ENCODE results near the gene TNS3.
A peak's percentile ranks its signal among the peaks of the same experiment; 100 is the strongest.

Gene TNS3

DNA sequence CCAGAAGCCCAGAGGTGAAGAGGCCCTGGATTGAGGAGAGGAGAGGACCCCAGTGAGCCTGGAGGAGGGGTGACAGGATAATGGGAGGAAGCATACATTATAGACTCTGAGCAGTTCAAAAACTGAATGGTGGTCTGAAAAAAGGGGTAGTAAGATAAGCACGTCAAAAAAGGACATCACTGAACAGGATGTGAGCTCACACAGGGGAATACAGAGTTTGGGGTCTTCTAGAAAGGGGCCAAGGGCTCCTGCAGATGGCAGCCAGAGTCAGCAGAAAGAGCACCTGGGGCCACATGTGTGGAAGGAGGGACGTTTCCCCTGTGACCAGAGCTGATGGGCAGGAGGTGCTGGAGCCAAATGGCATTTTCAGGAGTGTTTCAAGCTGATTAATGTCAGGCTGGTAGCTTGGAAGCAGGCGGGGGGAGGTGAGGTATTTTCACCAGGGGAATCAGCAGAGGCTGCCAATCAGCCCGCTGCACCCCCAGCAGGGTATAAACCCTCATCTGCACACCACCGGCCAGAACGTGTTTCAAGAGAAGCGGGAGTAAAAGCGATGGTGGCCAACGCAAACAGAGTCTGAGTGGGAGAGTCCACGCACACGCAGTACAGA, 85.8 kb downstream of the TNS3 start:
- Histone ChIP-seq H2AK5ac (ENCODE audit: low read length, severe bottlenecking) (no peak overlapping the region), H3K4me3 (ENCODE audit: insufficient read depth in 1 of 2, low read depth in 1 of 2, low read length in 2 of 2) (no peak overlapping the region), H4K8ac (ENCODE audit: low read length) (peak overlapping the region; percentile 66), H3K79me1 (replicated peaks; ENCODE audit: low read length, poor library complexity, severe bottlenecking) (peaks cover 38% of the 10 kb centered on the region), H3K9ac (ENCODE audit: low read length) (no peak overlapping the region), H2BK120ac (ENCODE audit: low read depth, low read length) (no peak overlapping the region), H3K4ac (ENCODE audit: low read depth in 1 of 2, low read length in 2 of 2) (peak overlapping the region in 1 of 2 experiments; percentile 19), H3K9me3 (ENCODE audit: control insufficient read depth, low read length) (no peaks in the 10 kb centered on the region), H4K91ac (ENCODE audit: low read length) (peak overlapping the region; percentile 84), H3K36me3 (ENCODE audit: control insufficient read depth in 1 of 2, insufficient read depth in 2 of 2, low read depth in 1 of 2, low read length in 2 of 2) (peaks cover 0 to 33% of the 10 kb centered on the region in 2 experiments), H2BK15ac (ENCODE audit: low read depth, poor library complexity, severe bottlenecking) (no peak overlapping the region), H3K23ac (ENCODE audit: low read length in 2 of 2) (no peak overlapping the region), H3K27ac (ENCODE audit: low read length, poor library complexity, severe bottlenecking) (no peak overlapping the region), H3K4me2 (ENCODE audit: low read length, poor library complexity, severe bottlenecking) (no peak overlapping the region), H3K4me1 (ENCODE audit: control insufficient read depth, insufficient read depth, low read depth, low read length) (peaks cover 40% of the 10 kb centered on the region), H3K14ac (ENCODE audit: low read length in 2 of 2) (peak overlapping the region in 1 of 2 experiments; percentile 78), H2AFZ (ENCODE audit: low read depth, low read length) (no peak overlapping the region), H2BK12ac (ENCODE audit: low read length in 2 of 2) (peak overlapping the region in 1 of 2 experiments; percentile 72), H3K18ac (ENCODE audit: low read depth in 1 of 2, low read length in 2 of 2) (peak overlapping the region; percentile 40 to 84), H3K27me3 (ENCODE audit: control insufficient read depth in 1 of 2, insufficient read depth in 1 of 2, low read length in 2 of 2) (peaks cover 0 to 10% of the 10 kb centered on the region in 2 experiments), H2BK5ac (ENCODE audit: low read depth, low read length, poor library complexity, severe bottlenecking) (no peak overlapping the region)
- no peak for DNase-seq
- 83% methylated on average over 11 of the region's 11 CpGs for WGBS

DNA sequence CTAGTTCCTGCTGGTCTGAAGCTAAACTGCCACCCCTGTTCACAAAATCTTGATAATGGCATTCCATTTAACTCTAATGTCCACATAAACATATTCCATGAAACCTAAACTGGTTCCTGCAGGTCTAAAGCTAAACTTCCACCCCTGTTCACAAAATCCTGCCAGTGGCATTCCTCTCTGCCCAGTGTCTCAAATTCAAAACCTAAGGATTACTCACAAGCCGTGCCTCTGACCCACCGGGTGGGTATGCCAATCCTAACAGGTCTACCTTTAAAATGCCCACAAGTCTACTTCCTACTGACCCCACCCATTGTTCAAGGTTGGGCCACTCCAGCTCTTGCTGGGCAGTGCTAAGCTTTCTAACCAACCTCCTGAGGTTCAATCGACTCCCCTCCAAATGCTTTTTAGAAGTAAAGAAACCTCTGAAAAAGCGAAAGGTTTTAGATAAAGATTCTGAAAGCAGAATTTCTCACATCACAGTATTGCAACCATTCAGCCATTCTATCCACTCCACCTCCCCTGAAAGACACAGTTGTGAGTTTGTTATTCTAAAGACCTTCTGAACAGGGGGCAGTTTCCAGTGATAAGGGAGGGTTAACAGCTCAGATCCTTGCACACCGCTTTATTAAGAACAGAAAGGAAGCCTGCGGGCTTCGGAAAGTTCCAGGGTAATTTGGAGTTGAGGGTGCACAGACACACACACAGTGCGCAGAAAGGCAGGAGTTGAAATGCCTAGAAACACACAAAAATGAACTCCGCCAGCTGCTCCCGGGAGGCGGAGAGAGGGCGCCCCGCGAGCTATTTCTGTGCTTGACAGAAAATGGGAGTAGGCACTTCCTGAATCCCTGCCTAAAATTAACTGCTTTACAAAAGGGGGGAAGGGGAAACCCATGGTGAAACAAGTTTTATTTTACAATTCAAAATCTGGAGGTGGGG, 87.7 kb downstream of the TNS3 start:
- Histone ChIP-seq H3K14ac (ENCODE audit: low read length in 2 of 2) (no peak overlapping the region), H4K91ac (ENCODE audit: low read length) (peak overlapping the region; percentile 7), H3K4me1 (ENCODE audit: control insufficient read depth, insufficient read depth, low read depth, low read length) (peaks cover 32% of the 10 kb centered on the region), H3K4ac (ENCODE audit: low read depth in 1 of 2, low read length in 2 of 2) (peak overlapping the region in 1 of 2 experiments; percentile 37), H3K27me3 (ENCODE audit: control insufficient read depth in 1 of 2, insufficient read depth in 1 of 2, low read length in 2 of 2) (peaks cover 0 to 11% of the 10 kb centered on the region in 2 experiments), H2BK12ac (ENCODE audit: low read length in 2 of 2) (peak overlapping the region in 1 of 2 experiments; percentile 12), H3K36me3 (ENCODE audit: control insufficient read depth in 1 of 2, insufficient read depth in 2 of 2, low read depth in 1 of 2, low read length in 2 of 2) (peaks cover 0 to 40% of the 10 kb centered on the region in 2 experiments), H2BK120ac (ENCODE audit: low read depth, low read length) (peak overlapping the region; percentile 29), H2BK5ac (ENCODE audit: low read depth, low read length, poor library complexity, severe bottlenecking) (no peak overlapping the region), H2AFZ (ENCODE audit: low read depth, low read length) (no peak overlapping the region), H3K4me2 (ENCODE audit: low read length, poor library complexity, severe bottlenecking) (no peak overlapping the region), H3K4me3 (ENCODE audit: insufficient read depth in 1 of 2, low read depth in 1 of 2, low read length in 2 of 2) (no peak overlapping the region), H2BK15ac (ENCODE audit: low read depth, poor library complexity, severe bottlenecking) (no peak overlapping the region), H2AK5ac (ENCODE audit: low read length, severe bottlenecking) (no peak overlapping the region), H3K79me1 (replicated peaks; ENCODE audit: low read length, poor library complexity, severe bottlenecking) (peaks cover 47% of the 10 kb centered on the region), H3K9me3 (ENCODE audit: control insufficient read depth, low read length) (no peaks in the 10 kb centered on the region), H4K8ac (ENCODE audit: low read length) (no peak overlapping the region), H3K27ac (ENCODE audit: low read length, poor library complexity, severe bottlenecking) (no peak overlapping the region), H3K9ac (ENCODE audit: low read length) (peak overlapping the region; percentile 2), H3K18ac (ENCODE audit: low read depth in 1 of 2, low read length in 2 of 2) (peak overlapping the region in 1 of 2 experiments; percentile 68), H3K23ac (ENCODE audit: low read length in 2 of 2) (no peak overlapping the region)
- WGBS = 61% methylated on average over 12 of the region's 14 CpGs
- DNase-seq = no peak

DNA sequence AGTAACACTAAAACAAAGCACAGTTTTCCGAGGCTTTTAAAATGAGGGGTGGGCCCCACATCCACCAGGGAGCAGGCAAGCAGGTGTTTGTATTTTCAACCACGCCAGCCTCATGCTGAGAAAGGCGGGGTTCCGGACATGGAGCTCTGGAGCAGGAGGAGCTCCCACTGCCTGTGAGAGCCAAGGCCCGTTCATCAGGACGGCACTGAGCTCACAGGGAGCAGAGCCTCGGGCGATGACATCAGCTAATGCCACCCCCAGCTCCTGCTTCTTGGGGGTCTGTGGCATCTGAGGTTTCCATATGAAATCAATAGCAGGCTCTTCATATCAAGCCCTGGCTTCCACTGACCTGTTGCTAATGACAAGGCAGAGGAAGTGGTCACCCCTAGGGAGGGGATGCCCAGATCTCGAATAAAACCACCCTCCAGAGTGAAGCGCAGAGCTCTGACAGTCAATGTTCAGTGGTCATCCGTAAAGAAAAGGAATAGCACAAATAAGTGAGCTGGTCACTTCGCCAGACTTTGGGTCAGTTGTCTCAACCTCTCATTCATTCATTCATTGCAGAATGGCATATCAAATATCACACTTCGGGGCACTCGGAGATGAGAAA, 89.1 kb downstream of the TNS3 start:
- H2BK12ac ChIP-seq (ENCODE audit: low read length in 2 of 2) = peak overlapping the region in 1 of 2 experiments; percentile 25
- H3K27ac ChIP-seq (ENCODE audit: low read length, poor library complexity, severe bottlenecking) = no peak overlapping the region
- H3K4ac ChIP-seq (ENCODE audit: low read depth in 1 of 2, low read length in 2 of 2) = no peak overlapping the region
- H3K36me3 ChIP-seq (ENCODE audit: control insufficient read depth in 1 of 2, insufficient read depth in 2 of 2, low read depth in 1 of 2, low read length in 2 of 2) = peaks cover 0 to 32% of the 10 kb centered on the region in 2 experiments
- H3K23ac ChIP-seq (ENCODE audit: low read length in 2 of 2) = no peak overlapping the region
- H3K4me1 ChIP-seq (ENCODE audit: control insufficient read depth, insufficient read depth, low read depth, low read length) = peaks cover 30% of the 10 kb centered on the region
- no peak overlapping the region for H3K4me2 ChIP-seq (ENCODE audit: low read length, poor library complexity, severe bottlenecking)
- H3K79me1 ChIP-seq (replicated peaks; ENCODE audit: low read length, poor library complexity, severe bottlenecking) = peaks cover 48% of the 10 kb centered on the region
- no peak overlapping the region for H2BK15ac ChIP-seq (ENCODE audit: low read depth, poor library complexity, severe bottlenecking)
- no peak overlapping the region for H3K9ac ChIP-seq (ENCODE audit: low read length)
- no peak overlapping the region for H3K14ac ChIP-seq (ENCODE audit: low read length in 2 of 2)
- H3K27me3 ChIP-seq (ENCODE audit: control insufficient read depth in 1 of 2, insufficient read depth in 1 of 2, low read length in 2 of 2) = peaks cover 0 to 14% of the 10 kb centered on the region in 2 experiments
- no peak overlapping the region for H3K18ac ChIP-seq (ENCODE audit: low read depth in 1 of 2, low read length in 2 of 2)
- H2AK5ac ChIP-seq (ENCODE audit: low read length, severe bottlenecking) = no peak overlapping the region
- DNase-seq = no peak
- H4K91ac ChIP-seq (ENCODE audit: low read length) = no peak overlapping the region
- H2BK5ac ChIP-seq (ENCODE audit: low read depth, low read length, poor library complexity, severe bottlenecking) = no peak overlapping the region
- WGBS = 91% methylated on average over 14 of the region's 14 CpGs
- H4K8ac ChIP-seq (ENCODE audit: low read length) = peak overlapping the region; percentile 73
- no peak overlapping the region for H2BK120ac ChIP-seq (ENCODE audit: low read depth, low read length)
- H3K4me3 ChIP-seq (ENCODE audit: insufficient read depth in 1 of 2, low read depth in 1 of 2, low read length in 2 of 2) = no peak overlapping the region
- no peak overlapping the region for H2AFZ ChIP-seq (ENCODE audit: low read depth, low read length)
- H3K9me3 ChIP-seq (ENCODE audit: control insufficient read depth, low read length) = no peaks in the 10 kb centered on the region

Data from mesenchymal stem cell (in vitro differentiated cells and primary cell).